Measurements from ENCODE around the gene ARGLU1. TPM values are rescaled to one million over a fixed set of nuclear protein-coding genes. Genes with fewer than 3 reads are reported as not detected.

ARGLU1 gene
- total and polyA plus RNA-seq, 9 of the 15 experiments (the other 6 are each of a cell fraction or from before 2014, with no cell fraction given): 19.3 to 99.9 (median 49.3) TPM

- TF ChIP-seq ZBTB11 (CRISPR knock-in tag; IDR thresholded peaks at IDR 0.05): no peak
- TF ChIP-seq ZC3H8 (IDR thresholded peaks at IDR 0.05): no peak
- TF ChIP-seq CBX8 (IDR thresholded peaks at IDR 0.05; ENCODE audit: borderline replicate concordance, extremely low read depth, low read depth, low read length, poor library complexity, severe bottlenecking): no peak
- no peak for TF ChIP-seq NR2C2 (CRISPR knock-in tag; IDR thresholded peaks at IDR 0.05)
- TF ChIP-seq NR2C2 (tag; IDR thresholded peaks at IDR 0.05): no peak
- no peak for TF ChIP-seq TCF15 (CRISPR knock-in tag; IDR thresholded peaks at IDR 0.05)
- TF ChIP-seq JUNB (CRISPR knock-in tag; conservative IDR thresholded peaks at IDR 0.05): no peak
These were observed 20.4 kb upstream of the ARGLU1 start (continued) for GRCh38 chr13:106588367-106588766.

GRCh38 chr13:106587787-106588186, 19.9 kb upstream of the ARGLU1 start:
- H3K4me2 ChIP-seq (ENCODE audit: insufficient read depth, low read length): no peak overlapping the region
- 0% methylated on average over 3 of the region's 3 CpGs for WGBS (ENCODE audit: insufficient coverage, low coverage, missing lambda C conversion rate)

More at GRCh38 chr13:106587787-106588186, 19.9 kb upstream of the ARGLU1 start:
- H2AFZ ChIP-seq (ENCODE audit: low read depth, low read length): no peak overlapping the region
- H4K20me1 ChIP-seq (replicated peaks; ENCODE audit: control insufficient read depth, insufficient read depth, low read length): no peaks in the 10 kb centered on the region
- H3K4me3 ChIP-seq: no peak overlapping the region
- ATAC-seq: no peak
- no peak overlapping the region for H3K9ac ChIP-seq (ENCODE audit: insufficient read depth in 1 of 2, low read depth in 2 of 2, low read length in 2 of 2)
- no peaks in the 10 kb centered on the region for H3K27me3 ChIP-seq (ENCODE audit: control insufficient read depth in 2 of 2, insufficient read depth in 2 of 2, low read length in 2 of 2)
- POLR2A ChIA-PET: no interaction called here
- no peak for FAIRE-seq
- intact Hi-C loops (cut with micrococcal nuclease) (no loop called here), in situ Hi-C loops (cut with MboI) (no loop called here)
- H3K9me1 ChIP-seq (ENCODE audit: control insufficient read depth, insufficient read depth, low read length): no peaks in the 10 kb centered on the region
- CTCF ChIA-PET (ENCODE audit: low intra/inter-chr PET ratio): no interaction called here
- H3K79me2 ChIP-seq (ENCODE audit: control insufficient read depth, insufficient read depth, low read length): no peaks in the 10 kb centered on the region
- H3K27ac ChIP-seq (ENCODE audit: extremely low read depth, low read depth, low read length): no peak overlapping the region
- BruUV-seq (replicated peaks): no TSS peak
- no peaks in the 10 kb centered on the region for H3K4me1 ChIP-seq (replicated peaks in 1 of 2; ENCODE audit: control insufficient read depth in 2 of 2, insufficient read depth in 2 of 2, low read length in 2 of 2)
- TF ChIP-seq POLR2A (conservative IDR thresholded peaks at IDR 0.05): no peak
- no peak for TF ChIP-seq RBM17 (IDR thresholded peaks at IDR 0.05; ENCODE audit: borderline replicate concordance, low read depth, low read length)
- TF ChIP-seq NKRF (IDR thresholded peaks at IDR 0.05; ENCODE audit: borderline replicate concordance): no peak
- no peak for TF ChIP-seq NCOA6 (IDR thresholded peaks at IDR 0.05)
- H3K9me3 ChIP-seq (replicated peaks; ENCODE audit: control insufficient read depth, insufficient read depth, low read depth, low read length): no peaks in the 10 kb centered on the region
- no peak for DNase-seq (ENCODE audit: extremely low read depth in 1 of 4, low spot score in 3 of 4)
- H3K36me3 ChIP-seq (ENCODE audit: control insufficient read depth, insufficient read depth, low read length): no peaks in the 10 kb centered on the region
